Testis (tissue), 2 donors: Measurements from ENCODE around the gene DGKH.

ENCODE experiments used
- CTCF ChIP-seq, 3 experiments: fragments of 450-650 bp in 2 of 3; fragments of 200-600 bp in 1 of 3; sonication (generic) in 1 of 3; IDR thresholded peaks; one replicate each; pipeline ENCODE4 v1.5.1; 2016 to 2019; ENCODE audit warnings: antibody characterized with exemption in 3 of 3, mild to moderate bottlenecking in 2 of 3, moderate library complexity in 1 of 3
- POLR2A ChIP-seq: fragments of 450-650 bp; IDR thresholded peaks from one replicate; pipeline ENCODE4 v1.6.1; 2017; ENCODE audit warnings: antibody characterized with exemption, mild to moderate bottlenecking, moderate library complexity

- TF ChIP-seq POLR2A (no peak), CTCF (IDR thresholded peaks at IDR 0.05) (no peak)
These were observed 232.1 kb downstream of the DGKH start for GRCh38 chr13:42280537-42280936.
